8988T (cell line): ENCODE data around the gene AGO3.
"Not testable (repeated sequence)": the region's sequence is repeated elsewhere in the genome, so short reads cannot be mapped to it uniquely, and the experiment has no call there.

Experiments
- DNase-seq: peaks from one replicate; pipeline ENCODE4 v3.0.0; 2011

The AGO3 gene

DNA sequence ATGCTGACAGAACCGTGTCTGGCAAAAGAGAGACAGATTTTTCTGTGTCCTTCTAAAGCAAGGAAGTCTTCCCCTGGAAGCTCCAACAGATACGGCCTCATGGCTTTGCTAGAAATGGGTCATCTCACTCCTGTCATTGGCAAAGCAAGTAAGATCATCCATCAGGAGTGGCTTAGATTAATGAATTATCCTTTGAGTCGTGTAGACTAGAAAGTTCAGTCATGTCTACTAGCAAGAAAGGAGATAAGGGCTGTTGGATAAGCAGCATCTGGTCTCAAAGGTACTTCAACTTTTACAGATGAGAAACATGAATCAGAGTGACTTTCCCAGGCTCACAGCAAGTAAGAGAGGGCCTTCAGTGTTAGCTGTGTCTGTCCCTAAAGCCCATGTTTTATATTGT is 3.4 kb upstream of the AGO3 start:
- DNase-seq = no peak

DNA sequence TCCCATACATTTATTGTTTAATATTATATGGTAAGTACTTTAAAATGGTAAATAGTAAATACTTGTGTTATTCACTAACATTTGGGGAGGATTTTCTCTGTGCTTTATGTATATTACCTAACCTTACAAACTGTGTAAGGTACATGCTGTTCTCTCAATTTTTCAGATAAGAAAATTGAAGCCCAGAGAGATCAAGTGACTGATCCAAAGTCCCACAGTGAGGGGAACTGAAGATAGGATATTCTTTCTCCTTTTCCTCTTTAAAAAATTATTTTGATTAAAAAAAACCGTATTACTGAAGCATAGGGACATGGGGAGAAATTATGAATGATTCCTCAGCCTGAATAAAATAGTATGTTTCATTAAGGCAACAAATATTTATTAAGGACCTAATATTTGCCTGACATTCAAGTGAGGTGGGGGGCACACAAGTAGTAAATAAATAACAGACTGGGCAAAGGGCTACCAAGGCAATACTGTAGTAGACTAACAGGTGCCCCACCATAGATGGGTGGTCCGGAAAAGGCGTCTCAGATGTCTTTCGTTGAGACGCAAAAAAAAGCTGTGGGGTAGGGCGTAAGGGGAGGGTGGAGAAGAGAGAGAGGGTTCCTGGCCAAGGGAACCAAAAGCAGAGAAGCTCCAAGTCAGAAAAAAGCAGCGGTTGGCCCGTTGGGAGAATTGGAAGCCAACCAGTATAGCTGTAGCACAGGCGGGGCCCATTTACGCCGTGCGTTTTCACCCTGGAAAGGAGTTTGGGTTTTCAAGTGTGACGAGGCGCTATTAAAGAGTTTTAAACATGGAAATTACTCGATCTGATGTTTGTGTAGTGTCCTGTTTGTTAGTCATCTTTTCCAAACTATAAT is 944 bp upstream of the AGO3 start:
- no peak for DNase-seq

DNA sequence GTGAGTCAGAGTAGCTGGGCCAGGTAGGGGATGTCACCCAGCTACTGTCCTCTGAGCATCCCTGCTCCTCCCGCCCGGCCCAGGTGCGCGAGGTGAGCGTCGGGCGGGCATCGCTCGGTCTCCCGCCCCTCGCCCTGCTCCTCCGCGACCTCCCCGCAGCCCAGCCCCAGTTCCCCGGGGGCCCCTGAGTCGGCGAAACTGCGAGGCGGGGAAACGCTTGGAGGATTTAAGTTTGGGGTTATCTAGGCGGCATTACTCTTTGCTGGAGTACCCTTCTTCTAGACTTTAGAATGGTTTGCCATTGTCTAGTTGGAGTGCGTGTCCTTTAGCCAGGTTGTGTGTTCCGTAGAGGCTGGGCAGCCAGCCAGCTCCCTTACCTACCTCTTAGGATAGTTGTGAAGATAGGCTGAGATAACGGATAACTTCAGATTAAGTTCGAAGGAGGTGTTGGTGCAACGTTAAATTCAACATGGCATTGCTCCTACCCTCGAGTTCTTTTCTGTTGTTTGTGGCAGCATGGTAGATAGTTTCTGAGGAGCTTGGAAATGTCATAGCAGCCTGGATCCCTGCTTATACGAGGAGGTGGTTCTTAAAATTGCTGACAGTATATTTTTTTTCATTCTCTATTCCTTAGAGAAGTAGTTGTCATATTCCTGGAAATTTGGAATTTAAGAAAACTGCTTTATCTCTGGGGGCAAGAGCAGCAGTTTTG is 697 bp downstream of the AGO3 start:
- DNase-seq = no peak

DNA sequence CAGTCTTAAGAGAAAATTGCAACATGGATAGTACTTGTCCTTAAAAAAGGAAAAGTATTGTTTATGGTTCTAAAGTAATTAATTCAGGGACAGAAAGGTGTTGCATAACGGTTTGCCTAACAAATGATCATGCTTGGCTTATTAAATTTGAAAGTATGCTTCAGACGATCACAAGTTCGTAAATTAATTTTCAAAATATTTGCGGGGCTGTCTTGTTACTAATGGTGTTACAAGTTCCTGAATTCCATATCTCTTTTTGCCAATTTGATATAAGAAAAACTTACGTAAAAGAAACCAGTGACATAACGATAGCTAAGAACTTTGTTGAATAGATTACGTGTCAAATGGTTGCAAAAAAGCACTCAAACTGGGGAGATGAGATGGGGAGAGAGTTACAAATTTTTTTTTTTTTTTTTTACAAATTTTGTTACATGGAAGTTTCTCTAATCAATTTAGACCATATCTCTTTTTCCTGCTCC is 1.3 kb downstream of the AGO3 start:
- DNase-seq = no peak

DNA sequence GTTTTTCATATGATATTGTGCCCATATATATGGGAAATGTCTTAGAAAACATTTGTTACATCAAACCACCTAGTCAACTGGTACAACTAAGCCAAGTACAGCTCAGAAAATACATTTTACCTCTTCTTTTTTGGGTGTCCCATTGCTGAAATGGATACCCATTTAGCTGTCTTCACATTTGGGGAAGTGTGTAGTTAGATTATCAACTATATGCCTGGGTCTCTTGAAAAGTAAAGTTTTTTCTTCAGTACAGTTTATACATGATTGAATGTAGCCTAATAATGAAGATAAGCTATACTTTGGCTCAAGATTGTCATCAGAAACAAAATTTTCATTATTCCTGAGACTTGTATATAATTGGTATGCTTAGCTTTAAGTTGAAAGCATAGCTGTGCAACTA is 2.0 kb downstream of the AGO3 start:
- DNase-seq = no peak

DNA sequence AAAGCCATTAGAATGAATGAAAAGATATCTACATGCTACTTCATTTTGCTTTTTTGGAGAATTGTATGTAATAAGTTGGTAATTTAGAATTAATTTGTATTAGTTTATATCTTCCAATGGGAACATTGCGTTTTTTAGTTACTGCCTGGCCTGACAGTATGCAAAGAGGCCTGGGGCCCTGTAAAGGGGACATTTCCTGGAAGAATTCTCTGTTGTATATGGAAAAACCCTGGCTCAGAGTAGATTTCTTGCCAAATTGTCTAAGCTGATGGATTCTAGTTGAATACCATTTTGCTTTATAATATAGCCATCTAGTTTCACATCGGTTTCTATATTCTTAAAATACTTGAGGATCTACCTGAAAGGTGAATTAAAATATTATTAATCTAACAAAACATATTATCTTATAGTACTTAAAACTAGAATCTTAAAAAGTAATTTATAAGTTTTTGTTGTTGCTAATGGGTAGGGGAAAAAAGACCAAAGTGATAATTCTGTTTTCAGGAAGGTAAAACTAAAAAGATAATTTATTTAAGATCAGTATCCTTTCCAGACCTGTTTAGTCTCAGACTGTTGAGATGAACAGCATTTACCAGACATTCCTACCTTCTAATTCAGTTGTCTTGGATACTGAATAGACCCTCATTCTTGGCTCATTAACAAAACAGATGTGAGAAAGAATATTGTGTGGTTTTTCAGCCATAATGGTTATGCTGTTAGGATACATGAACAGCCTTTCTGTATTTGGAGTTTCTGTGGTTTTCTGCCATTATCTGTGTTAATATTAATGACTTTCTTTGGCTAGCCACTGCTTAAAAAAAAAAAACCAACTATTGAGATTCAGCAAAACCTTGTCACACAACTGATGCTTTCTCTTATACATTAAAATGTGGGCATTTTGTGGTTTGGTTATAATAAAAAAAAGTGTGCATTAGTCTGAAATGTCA is 4.8 kb downstream of the AGO3 start:
- no peak for DNase-seq

DNA sequence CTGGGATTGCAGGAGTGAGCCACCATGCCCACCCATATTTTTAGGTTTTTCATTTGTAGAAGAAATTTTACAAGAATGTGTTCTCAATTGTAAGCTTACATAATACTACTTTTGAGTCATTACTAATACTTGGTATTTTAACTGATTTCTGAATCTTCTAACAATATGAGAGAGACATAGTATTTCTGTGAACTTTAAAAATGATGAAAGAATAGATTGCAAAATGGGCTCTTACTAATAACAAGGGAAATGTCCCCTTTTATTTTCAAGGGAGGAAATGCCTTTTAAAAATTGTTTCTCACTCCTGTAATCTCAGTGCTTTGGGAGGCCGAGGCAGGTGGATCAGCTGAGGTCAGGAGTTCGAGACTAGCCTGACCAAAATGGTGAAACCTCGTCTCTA is 5.9 kb downstream of the AGO3 start:
- DNase-seq = no peak

DNA sequence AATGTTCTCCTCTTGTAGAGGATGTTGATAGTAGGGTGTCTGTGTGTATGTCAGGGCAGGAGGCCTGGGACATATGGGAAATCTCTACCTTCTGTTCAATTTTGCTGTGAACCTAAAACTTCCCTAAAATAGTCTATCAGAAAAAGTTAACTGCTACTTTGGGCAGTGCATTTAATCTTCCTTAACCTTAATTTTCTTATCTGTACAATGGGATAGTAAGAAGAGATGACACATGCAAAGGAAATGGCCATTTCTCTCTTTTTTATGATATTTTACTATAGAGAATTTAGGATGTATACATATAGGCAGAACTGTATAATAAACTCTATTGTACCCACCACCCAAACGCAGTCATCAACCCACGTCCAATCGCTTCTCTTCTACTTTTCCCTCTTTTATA is 8.6 kb downstream of the AGO3 start:
- no peak for DNase-seq

DNA sequence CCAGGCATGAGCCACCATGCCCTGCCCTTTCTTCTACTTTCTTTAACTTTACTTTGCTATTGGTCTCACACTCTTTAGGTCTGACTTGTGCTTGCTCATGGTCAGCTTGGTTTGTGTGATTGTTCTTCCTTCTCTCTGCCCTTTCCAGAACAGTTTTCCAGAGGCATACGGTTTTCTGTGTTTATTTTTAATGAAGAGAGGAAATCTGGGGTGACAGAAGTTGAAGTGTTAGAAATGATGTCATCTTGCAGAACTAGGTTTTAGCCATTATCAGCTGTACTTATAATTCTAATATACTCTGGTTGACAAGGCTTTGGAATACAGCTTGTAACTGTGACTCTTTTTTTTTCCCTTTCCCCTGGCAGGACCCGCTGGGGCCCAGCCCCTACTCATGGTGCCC is 14.4 kb downstream of the AGO3 start:
- no peak for DNase-seq

DNA sequence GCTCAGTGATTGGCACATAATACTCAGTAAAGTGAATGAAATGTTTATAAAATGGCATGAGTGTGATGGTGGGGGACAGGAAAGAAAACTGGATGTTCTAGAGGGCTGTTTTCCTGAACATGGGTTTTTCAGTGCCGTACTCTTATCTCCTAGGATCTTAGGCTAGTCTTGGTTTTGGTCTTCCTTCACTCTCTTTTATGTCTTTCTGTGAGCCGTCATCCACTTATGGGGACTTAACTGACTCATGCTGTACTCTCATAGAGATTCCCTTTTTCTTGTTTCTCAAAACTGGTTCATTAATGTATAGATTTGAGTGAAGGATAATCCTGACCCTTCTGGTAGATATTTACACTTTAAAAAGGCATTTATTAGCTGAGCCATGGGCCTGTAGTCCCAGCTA is 16.6 kb downstream of the AGO3 start:
- DNase-seq = no peak

DNA sequence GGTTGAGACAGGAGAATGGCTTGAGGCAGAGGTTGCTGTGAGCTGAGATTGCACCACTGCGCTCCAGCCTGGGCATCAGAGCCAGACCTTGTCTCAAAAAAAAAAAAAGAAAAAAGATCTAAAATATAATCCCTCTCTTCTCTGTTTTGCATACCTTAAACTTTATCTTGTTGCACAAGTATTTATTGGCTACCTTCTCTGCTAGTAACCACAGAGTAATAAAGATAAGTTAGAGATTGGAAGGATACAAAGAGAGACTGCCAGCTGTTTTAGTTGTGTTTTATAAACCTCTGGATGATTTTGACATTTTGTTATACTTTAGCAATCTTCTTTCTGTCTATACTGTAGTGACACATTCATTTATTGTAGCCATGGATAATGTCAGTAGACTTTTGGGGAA is 27.7 kb downstream of the AGO3 start:
- DNase-seq = no peak

DNA sequence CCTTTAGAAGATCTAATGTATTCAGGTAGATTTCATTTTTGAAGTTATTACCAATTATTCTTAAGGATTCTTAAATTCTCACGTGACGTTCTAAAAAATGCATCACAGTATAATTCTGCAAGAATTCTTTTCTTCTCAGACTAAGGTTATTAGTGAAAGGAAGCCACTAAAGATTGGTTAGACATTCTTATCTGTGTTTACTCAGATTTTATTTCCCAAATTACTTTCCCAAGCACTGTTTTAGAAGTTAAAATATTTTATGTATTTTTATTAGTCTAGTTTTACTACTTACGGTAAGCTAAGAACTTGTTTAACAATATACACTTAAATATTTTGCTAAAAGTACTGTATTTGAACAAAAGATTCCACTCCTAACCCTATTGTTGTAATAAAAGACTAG is 28.4 kb downstream of the AGO3 start:
- DNase-seq = no peak

DNA sequence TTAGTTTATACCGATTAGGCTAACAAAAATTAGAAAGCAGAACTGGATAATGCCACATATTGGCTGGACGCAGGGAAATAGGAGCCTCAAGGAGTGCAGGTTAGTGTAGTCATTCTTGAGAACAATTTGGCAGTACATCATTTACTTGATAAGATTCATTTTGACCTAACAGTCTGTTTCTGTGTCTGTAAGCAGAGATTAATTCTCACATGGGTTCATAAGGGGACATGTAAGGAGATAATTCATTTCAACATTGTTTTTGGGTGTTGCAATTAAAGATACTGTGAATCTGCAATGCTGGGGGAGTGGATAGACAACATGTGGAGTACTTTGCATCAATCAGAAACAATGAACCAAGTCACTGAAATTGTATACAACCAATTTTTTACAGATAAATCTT is 32.0 kb downstream of the AGO3 start:
- DNase-seq = no peak

DNA sequence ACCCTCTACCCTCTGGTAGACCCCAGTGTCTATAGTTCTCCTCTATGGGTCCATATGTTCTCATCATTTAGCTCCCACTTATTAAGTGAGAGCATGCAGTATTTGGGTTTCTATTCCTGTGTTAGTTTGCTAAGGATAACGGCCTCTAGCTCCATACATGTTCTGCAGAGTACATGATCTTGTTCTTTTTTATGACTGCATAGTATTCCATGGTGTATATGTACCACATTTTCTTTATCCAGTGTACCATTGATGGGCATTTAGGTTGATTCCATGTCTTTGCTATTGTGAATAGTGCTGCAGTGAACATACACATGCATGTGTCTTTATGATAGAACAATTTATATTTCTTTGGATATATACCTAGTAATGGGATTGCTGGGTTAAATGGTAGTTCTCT is 33.4 kb downstream of the AGO3 start:
- DNase-seq = not testable (repeated sequence)

DNA sequence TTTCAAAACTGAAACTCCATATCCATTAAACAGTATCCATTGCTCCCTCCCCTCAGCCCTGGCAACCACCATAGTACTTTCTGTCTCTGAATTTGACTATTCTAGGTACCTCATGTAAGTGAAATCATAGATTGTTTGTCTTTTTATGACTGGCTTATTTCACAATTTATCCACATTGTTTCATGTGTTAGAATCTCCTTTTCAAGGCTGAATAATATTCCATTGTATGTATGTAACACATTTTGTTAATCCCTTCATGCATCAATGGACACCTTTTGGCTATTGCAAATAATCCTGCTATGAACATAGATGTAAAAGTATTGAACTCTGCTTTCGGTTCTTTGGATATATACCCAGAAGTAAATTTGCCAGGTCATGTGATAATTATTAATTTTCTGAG is 37.5 kb downstream of the AGO3 start:
- DNase-seq = no peak

DNA sequence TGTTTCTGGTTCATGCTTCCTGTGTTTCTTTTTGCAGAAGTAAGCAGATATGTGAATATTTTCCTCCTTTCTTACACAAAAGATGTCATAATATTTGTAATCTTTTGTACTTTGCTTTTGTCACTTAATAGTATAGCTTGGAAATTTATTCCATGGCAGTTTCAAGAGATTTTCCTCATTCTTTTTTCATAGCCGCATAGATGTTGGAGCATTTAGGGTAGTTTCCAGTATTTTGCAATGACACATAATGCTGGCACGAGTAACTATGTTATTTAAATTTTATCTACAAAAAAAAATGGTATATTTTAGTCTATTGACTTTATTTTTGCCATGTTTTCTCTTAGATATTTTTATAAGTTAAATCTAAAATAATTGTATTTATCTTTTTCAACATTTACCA is 40.7 kb downstream of the AGO3 start:
- DNase-seq = no peak

DNA sequence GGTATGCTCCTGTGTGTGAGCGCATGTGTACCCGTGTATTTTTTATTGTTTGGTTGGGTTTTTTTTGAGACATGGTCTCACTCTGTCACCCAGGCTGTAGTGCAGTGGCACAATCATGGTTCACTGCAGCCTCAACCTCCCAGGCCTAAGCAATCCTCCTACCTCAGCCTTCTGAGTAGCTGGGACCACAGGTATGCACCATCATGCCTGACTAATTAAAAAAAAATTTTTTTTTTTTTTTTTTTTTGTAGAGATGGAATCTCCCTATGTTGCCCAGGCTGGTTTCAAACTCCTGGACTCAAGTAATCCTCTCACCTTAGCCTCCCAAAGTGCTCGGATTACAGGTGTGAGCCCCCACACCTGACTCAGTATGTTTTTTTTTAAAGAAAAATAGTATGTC is 41.7 kb downstream of the AGO3 start:
- DNase-seq = not testable (repeated sequence)

DNA sequence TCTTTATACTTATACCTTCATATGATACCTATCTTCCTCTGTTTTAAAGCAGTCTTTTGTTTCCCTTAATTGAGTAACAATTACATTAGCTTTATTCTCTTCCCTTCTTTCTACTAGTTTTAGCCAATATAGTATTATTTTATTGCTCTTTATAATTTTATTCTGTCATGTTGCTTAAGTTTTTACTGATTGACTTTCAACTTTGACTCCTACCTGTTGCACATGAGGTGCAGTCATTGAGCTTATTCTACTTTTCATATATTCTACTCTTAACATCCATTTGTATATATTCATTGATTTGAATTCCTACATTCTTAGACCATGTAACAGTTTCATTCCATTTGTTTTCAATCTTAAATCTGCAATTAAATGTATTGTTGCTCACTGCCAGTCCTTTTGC is 49.2 kb downstream of the AGO3 start:
- no peak for DNase-seq

DNA sequence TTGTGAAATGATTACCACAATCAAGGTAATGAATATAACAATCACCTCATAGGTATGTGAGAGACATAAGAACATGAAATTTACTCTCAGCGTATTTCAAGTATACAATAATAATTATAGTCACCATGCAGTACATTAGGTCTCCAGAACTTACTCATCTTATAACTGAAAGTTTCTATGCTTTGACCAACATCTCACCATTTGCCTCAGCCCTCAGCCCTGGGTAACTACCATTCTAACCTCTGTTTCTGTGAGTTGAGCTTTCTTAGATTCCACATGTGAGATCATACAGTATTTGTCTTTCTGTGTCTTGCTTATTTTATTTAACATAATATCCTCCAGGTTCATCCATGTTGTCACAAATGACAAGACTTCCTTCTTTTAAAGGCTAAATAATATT is 57.3 kb downstream of the AGO3 start:
- DNase-seq = no peak

DNA sequence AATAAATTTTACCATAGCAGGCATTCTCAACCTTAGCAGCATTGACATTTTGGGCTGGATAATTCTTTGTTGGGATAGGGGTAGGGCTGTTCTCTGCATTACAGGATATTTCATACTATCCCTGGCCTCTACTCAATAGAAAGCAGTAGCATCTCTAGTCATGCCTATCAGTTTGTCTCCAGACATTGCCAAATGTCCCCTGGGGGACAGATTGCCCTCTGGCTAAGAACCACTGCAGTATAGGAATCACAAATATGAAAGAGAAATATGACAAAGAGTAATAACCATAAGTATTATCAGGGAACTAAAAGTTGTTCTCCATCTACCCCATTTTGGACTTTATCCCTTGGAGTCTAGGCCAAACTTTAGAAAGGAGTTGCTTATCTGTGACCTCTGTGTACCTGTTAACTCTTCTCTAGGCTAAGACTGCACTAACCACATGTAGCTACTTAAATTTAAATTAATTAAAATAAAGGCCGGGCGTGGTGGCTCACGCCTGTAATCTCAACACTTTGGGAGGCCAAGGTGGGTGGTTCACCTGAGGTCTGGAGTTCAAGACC is 76.1 kb downstream of the AGO3 start:
- DNase-seq = no peak

DNA sequence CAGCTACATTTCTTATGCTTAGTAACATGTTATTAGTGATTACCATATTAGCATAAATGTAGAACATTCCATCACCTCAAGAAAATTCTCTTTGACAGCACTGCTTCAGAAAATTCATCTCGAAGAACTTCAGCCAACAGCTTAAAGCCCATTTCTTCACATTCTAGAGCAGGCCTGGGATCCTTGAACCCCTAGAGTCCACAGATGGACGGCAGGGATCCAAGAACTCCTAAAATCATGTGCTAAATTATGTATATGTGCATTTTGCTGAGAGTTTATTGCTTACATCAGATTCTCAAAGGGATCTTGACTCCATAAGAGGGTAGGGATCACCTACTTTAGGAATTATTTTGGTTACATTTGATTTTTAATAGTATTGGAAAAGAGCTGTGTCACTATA is 76.8 kb downstream of the AGO3 start:
- no peak for DNase-seq

DNA sequence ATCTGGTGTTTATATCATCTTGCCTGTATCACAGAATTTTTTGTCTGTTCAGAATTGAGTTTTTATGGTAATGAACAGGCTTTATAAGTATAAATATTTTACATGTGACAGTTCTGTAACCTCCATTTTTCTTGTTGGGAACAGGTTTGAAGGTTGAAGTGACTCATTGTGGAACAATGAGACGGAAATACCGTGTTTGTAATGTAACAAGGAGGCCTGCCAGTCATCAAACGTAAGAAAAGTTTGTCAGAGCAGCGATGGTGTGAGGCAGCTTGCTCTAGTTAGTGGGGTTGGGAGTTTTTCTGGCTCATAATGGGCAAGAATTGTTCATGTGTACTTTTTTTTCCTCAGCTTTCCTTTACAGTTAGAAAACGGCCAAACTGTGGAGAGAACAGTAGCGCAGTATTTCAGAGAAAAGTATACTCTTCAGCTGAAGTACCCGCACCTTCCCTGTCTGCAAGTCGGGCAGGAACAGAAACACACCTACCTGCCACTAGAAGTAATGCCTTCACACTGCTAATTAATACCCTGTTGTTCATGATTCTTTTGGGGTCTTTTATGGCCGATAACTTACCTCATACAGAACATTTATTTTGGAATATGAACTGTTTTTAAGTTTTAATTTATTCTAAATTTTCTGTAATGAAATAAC is 77.8 kb downstream of the AGO3 start:
- no peak for DNase-seq
